Hematopoietic multipotent progenitor cell treated with erythropoietin and hydrocortisone succinate and interleukin-3 and kit ligand, for 17 days (in vitro differentiated cells): ENCODE measurements around the gene CTNNA3.

Source experiments
- DNase-seq: peaks from one replicate; pipeline ENCODE4 v3.0.0-alpha.2; 2015; ENCODE audit warnings: low spot score

The CTNNA3 gene

DNA sequence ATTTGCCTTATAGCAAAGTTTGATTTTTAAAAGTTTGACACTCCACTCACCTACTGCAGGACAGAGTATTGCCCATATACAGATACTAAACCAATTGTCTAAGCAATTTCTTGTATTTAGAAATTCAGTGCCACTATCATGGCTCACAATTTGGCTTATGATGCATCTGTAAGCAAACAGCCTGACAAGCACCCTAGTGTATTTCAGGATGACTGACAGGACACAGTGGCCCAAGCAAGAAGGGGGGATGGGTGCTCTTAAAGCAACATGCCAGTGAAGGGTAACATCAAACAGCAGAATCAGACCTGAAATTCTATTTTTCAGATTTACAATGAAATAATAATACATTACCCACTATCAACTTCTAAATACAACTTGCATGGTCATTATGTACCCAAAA lies 30.5 kb downstream of the CTNNA3 start:
- no peak for DNase-seq

DNA sequence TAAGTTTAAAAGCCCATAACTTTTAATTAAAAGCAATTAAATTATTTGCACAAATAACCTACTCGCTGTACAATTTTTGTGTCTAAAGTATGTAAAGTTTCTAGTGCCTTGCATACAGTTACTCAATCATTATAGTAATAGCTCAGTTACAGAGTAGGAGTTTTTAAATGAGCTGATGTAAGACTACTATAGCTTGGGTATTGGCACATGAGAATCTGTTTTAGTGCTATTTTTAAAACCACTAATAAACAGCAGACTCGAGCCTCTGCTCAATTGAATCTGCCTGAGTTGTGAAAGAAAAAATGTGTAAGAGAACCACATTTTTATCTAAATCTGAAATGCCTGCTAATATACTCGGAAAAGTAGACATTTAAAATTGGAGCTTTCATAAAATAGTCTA lies 31.1 kb downstream of the CTNNA3 start:
- DNase-seq: no peak

- DNase-seq: no peak
These were observed 32.4 kb downstream of the CTNNA3 start for GRCh38 chr10:67663449-67664087.

GRCh38 chr10:67662415-67662814 lies 33.6 kb downstream of the CTNNA3 start:
- no peak for DNase-seq

GRCh38 chr10:67659497-67659896 lies 36.5 kb downstream of the CTNNA3 start:
- no peak for DNase-seq

DNA sequence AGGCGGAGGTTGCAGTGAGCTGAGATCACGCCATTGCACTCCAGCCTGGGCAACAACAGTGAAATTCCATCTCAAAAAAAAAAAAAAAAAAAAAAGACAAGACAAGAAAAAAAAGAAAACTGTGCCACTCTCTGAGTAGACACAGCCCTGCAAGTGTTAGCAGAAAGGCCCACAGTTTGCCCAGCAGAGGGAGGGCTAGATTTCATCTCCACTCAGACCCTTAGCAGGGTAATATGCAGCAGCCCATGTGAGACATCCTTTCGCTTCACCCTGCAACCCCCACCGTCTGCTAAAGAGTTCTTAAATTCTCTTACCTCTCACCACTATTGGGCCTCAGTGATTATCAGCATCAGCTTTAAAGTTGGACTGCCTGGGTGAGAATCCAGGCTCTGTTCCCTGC lies 38.2 kb downstream of the CTNNA3 start:
- DNase-seq: no peak

- DNase-seq: no peak
These were observed 45.4 kb downstream of the CTNNA3 start for GRCh38 chr10:67650558-67650957.

DNA sequence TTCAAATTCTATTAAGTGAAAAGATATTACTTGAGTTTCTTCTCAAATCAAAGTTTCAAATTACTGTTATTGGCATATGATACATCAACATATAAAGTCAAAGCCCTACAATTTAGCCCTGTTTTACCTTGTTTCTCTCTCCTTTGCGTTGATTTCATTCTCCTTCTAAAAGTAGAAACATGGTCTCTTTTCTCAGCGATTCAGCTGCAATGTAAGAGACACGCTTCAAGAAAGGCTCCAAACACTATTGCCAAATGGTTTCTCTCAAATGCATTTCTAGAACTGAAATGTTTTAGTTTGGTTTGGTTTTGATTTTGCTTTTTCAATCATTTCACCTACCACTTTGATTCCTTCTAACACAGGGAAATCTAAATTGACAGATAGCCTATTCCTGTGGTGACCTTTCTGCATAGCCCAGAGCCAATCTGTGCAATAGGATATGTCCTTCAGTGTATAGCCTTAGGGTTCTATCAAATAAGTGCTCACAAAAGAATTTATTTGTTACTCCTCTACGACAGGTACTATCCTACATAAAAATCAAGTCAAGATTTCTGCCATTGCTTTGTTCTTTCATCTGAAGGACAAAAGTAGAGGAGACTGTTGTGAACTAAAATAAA lies 47.3 kb downstream of the CTNNA3 start:
- no peak for DNase-seq

DNA sequence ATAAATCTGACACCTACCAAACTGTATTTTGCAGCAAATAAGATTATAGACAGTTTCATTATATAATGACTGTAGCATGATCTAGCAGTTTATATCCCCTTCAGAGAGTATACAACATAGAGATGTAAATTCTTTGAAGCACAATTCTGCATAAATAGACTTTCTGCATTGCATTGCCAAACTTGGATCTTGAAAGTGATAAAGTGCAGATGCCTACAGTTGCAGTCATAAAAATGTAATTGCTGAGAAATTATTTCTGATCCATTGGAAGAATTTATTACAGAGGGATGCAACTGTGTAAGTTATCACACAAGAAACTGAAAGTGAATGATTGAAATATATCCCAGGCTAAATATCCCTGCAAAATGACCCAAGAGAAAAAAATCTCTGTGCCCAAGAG lies 65.1 kb downstream of the CTNNA3 start:
- no peak for DNase-seq

GRCh38 chr10:67629461-67629971 lies 66.5 kb downstream of the CTNNA3 start:
- no peak for DNase-seq

- no peak for DNase-seq
These were observed 73.0 kb downstream of the CTNNA3 start for GRCh38 chr10:67622984-67623383.

DNA sequence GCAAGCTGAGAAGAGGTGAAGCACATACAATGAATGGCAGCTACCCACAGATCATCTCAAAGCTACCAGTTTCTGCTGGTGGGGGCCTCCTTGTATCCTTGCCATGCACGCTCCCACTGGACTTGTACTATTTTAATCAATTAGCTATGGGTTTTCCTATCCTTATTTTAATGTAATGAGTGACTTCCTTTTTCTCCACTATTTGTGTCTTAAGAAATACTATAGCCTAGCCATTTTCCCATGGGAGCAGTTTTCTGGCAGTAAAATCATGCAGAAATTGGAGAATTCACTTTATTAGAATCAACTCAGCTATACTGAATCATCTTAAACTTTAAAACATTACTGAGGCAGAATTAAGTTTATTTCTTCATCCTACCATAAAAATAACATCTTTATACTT lies 73.5 kb downstream of the CTNNA3 start:
- no peak for DNase-seq

DNA sequence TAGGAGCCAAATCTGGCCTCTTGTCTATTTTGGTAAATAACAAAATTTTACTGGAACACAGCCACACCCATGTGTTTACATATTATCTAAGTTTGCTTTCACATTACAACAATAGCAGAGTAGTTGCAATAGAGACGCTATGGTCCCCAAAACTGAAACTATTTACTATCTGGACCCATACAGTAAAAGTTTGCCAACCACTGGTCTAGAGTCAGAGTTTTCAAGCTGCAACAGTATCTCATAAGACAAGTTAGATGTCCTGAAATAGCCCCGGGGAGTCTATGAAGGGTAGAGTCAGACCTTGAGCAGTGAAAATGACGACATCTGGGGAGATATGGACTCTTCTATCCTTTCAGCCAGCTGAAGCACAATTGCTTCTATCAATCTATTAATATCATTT lies 74.2 kb downstream of the CTNNA3 start:
- no peak for DNase-seq

- no peak for DNase-seq
These were observed 77.9 kb downstream of the CTNNA3 start for GRCh38 chr10:67618116-67618515.

- DNase-seq: no peak
These were observed 83.1 kb downstream of the CTNNA3 start for GRCh38 chr10:67612577-67613537.

DNA sequence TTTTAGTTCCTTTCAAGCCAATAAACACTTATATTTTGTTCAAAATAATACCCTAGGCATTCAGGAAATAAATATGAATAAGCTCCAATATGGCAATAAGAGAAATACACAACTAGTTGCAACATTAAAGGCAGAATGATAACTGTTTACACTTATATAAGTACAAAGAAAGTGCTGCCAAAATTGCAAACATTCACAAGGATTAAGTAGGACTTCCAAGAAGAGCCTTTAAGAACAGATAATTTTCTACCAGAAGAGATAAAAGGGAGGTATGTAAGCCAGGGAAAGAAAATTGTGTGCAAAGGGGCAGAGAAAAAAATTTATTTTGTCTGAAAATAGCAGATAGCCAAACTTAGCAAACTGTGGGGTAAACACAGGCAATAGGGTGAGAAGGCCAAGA lies 83.8 kb downstream of the CTNNA3 start:
- no peak for DNase-seq

DNA sequence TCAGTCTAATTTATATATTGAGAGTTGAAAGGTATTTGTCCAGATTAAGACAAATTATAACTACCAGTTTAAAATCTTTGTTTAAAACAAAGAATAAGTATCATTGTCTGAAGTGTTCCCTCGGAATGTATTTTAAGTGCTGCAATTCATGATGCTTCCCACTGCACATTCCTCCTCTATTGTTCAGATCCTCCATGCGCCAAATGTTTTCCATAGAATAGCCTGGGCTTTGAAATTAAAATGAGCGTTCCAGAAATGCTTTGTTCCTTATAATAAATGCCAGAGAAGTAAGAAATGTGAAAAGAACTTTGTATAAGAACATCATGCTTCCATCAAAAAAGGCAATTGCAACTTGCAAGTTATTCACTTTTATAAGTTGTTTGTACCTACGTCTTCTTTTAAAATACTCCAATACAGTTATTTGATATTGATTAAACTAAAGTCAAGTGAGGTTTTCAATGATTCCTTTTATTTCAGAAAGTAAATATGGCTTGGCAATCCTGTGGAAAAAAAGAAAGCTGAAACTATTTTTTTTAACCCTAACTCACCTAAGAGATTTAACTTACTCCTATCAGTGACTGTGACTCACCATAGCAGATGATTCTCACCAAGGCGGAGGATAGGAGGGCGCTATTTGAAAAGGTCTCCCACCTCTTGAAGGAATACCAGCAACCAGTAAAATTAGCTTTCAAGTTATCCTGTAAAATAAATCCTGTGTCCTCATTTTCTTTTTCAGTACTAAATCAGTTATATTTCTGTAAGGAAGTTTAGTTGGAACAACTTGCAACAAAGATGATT lies 85.8 kb downstream of the CTNNA3 start:
- DNase-seq: no peak

- DNase-seq: no peak
These were observed 88.0 kb downstream of the CTNNA3 start for GRCh38 chr10:67608001-67608400.

GRCh38 chr10:67607472-67607871 lies 88.5 kb downstream of the CTNNA3 start:
- no peak for DNase-seq

- DNase-seq: no peak
These were observed 89.4 kb downstream of the CTNNA3 start for GRCh38 chr10:67606572-67606971.

- no peak for DNase-seq
These were observed 92.3 kb downstream of the CTNNA3 start for GRCh38 chr10:67603701-67604100.

- no peak for DNase-seq
These were observed 92.9 kb downstream of the CTNNA3 start for GRCh38 chr10:67603086-67603485.
